ENCODE results near the gene CTIF.

The CTIF gene

DNA sequence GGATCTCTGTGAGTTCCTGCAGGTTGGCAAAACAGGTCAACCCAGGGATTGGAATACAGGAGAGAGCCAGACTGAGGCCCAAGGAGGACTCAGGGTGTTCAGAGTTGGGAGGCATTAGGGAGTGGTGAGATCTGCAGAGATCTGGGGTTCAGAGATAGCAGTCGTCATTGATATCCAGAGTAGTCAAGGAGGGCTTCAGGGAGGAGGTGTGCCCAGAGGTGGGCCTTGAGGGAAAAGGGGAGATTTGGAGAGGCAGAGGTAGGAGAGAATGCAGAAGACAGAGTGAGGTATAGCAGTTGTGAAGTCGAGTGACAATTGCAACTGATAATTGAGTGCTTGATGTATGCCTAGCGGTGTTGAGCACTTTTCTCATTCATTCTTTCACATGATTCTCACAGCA lies 70.3 kb downstream of the CTIF start:
- H3K27ac ChIP-seq (ENCODE audit: low read depth, low read length): no peak overlapping the region
- no peaks in the 10 kb centered on the region for H3K9me3 ChIP-seq (ENCODE audit: insufficient read depth, low read length)
- H3F3A ChIP-seq (ENCODE audit: insufficient read depth): no peaks in the 10 kb centered on the region
- H3K9ac ChIP-seq (ENCODE audit: low read length): no peak overlapping the region
- no peak overlapping the region for H3K4me2 ChIP-seq (ENCODE audit: low read depth, low read length, poor library complexity, severe bottlenecking)
- no peak overlapping the region for H3K4me3 ChIP-seq (ENCODE audit: insufficient read depth, low read length, poor library complexity, severe bottlenecking)
- TF ChIP-seq EZH2phosphoT487 (conservative IDR thresholded peaks at IDR 0.05; ENCODE audit: low read length): no peak
- TF ChIP-seq, protein P1, sequence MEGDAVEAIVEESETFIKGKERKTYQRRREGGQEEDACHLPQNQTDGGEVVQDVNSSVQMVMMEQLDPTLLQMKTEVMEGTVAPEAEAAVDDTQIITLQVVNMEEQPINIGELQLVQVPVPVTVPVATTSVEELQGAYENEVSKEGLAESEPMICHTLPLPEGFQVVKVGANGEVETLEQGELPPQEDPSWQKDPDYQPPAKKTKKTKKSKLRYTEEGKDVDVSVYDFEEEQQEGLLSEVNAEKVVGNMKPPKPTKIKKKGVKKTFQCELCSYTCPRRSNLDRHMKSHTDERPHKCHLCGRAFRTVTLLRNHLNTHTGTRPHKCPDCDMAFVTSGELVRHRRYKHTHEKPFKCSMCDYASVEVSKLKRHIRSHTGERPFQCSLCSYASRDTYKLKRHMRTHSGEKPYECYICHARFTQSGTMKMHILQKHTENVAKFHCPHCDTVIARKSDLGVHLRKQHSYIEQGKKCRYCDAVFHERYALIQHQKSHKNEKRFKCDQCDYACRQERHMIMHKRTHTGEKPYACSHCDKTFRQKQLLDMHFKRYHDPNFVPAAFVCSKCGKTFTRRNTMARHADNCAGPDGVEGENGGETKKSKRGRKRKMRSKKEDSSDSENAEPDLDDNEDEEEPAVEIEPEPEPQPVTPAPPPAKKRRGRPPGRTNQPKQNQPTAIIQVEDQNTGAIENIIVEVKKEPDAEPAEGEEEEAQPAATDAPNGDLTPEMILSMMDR (IDR thresholded peaks at IDR 0.05; ENCODE audit: insufficient read depth, low read length, poor library complexity, severe bottlenecking): no peak
- no peaks in the 10 kb centered on the region for H3K27me3 ChIP-seq (ENCODE audit: low read length)
- no peak overlapping the region for H2AFZ ChIP-seq (ENCODE audit: low read depth, low read length, severe bottlenecking)
- no peaks in the 10 kb centered on the region for H3K36me3 ChIP-seq (ENCODE audit: low read length)
- H4K20me1 ChIP-seq (ENCODE audit: low read depth, low read length): no peaks in the 10 kb centered on the region
- H3K79me2 ChIP-seq (ENCODE audit: insufficient read depth, low read length): no peaks in the 10 kb centered on the region
- no peaks in the 10 kb centered on the region for H3K9me2 ChIP-seq (replicated peaks; ENCODE audit: insufficient read depth, low read length)

DNA sequence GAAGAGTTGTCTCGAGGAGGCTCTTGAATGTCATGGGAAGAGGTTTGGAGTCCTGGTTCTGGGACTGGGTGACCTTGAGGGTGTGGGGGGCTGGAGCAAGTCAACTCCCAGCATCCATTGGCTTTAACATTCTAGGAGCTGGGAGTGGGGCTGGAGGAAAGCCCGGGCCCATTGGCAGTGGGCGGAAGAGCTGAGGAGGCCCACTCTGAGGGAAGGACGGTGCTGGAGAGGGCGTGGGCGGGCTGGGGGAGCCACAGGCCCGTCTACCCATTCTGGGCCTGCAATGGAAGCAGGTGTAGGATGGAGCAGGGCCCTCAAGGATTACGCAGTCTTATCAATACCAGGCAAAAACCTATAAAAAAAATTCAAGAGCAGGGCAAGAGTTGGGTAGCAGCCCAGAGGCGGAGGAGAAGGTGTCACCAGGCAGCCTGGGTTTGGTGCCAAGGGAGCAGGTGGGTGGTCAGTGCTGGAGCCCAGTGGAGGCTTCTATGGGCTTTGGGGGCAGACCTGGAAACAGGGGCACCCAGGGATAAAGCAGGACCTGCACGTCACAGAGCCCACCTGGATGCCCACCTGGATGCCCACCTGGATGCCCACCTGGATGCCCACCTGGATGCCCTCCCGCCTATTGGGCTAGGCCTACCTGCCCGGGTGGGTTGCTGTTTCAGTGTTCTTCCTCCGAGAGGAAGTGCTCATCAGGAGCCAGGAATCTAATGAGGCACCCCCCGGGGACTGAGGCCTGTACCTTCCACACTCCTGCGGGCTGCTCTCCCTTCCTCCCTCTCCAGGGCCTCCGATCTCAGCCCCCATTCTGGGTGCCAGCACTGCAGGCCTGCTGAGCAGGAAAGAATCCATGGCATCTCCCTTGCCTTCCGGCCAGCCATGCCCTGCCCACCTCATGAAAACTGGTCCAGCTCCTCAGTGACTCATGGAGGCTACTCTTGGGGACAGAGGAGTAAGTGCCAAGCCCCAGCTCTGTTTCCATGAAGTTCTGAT lies 71.3 kb downstream of the CTIF start:
- no peaks in the 10 kb centered on the region for H3K9me2 ChIP-seq (replicated peaks; ENCODE audit: insufficient read depth, low read length)
- no peak overlapping the region for H2AFZ ChIP-seq (ENCODE audit: low read depth, low read length, severe bottlenecking)
- TF ChIP-seq, protein P1 (IDR thresholded peaks at IDR 0.05; ENCODE audit: insufficient read depth, low read length, poor library complexity, severe bottlenecking): no peak
- TF ChIP-seq EZH2phosphoT487 (conservative IDR thresholded peaks at IDR 0.05; ENCODE audit: low read length): no peak
- no peak overlapping the region for H3K4me3 ChIP-seq (ENCODE audit: insufficient read depth, low read length, poor library complexity, severe bottlenecking)
- no peaks in the 10 kb centered on the region for H3K9me3 ChIP-seq (ENCODE audit: insufficient read depth, low read length)
- no peak overlapping the region for H3K9ac ChIP-seq (ENCODE audit: low read length)
- H3K27ac ChIP-seq (ENCODE audit: low read depth, low read length): no peak overlapping the region
- H3K4me2 ChIP-seq (ENCODE audit: low read depth, low read length, poor library complexity, severe bottlenecking): no peak overlapping the region
- H3K27me3 ChIP-seq (ENCODE audit: low read length): no peaks in the 10 kb centered on the region
- H3K36me3 ChIP-seq (ENCODE audit: low read length): no peaks in the 10 kb centered on the region
- H3F3A ChIP-seq (ENCODE audit: insufficient read depth): no peaks in the 10 kb centered on the region
- H3K79me2 ChIP-seq (ENCODE audit: insufficient read depth, low read length): no peaks in the 10 kb centered on the region
- no peaks in the 10 kb centered on the region for H4K20me1 ChIP-seq (ENCODE audit: low read depth, low read length)

DNA sequence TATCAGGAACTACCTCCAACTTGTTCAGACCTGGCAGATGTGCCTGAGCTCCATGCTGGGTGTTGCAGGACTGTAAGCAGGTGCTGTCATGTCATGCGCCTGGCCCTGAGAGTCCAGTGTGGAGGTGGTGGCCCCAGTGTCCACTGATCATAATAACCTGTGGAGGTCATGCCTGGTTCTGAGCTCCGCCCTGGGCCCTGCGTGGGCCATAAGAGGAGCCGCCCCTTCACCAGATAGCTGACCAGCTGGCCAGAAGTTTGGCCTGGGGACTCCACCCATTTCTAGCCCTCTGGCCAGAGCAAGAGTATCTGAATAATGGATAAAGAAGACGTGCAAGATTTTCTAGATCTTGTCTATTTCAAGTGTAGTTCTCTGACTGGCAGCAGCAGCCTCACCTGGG lies 72.4 kb downstream of the CTIF start:
- Histone ChIP-seq H3K9me3 (ENCODE audit: insufficient read depth, low read length) (no peaks in the 10 kb centered on the region), H2AFZ (ENCODE audit: low read depth, low read length, severe bottlenecking) (no peak overlapping the region), H4K20me1 (ENCODE audit: low read depth, low read length) (no peaks in the 10 kb centered on the region), H3K27me3 (ENCODE audit: low read length) (no peaks in the 10 kb centered on the region), H3K79me2 (ENCODE audit: insufficient read depth, low read length) (no peaks in the 10 kb centered on the region), H3K9me2 (replicated peaks; ENCODE audit: insufficient read depth, low read length) (no peaks in the 10 kb centered on the region), H3K36me3 (ENCODE audit: low read length) (no peaks in the 10 kb centered on the region), H3F3A (ENCODE audit: insufficient read depth) (no peaks in the 10 kb centered on the region), H3K4me3 (ENCODE audit: insufficient read depth, low read length, poor library complexity, severe bottlenecking) (no peak overlapping the region), H3K4me2 (ENCODE audit: low read depth, low read length, poor library complexity, severe bottlenecking) (no peak overlapping the region), H3K27ac (ENCODE audit: low read depth, low read length) (no peak overlapping the region), H3K9ac (ENCODE audit: low read length) (no peak overlapping the region)
- TF ChIP-seq, protein P1 (IDR thresholded peaks at IDR 0.05; ENCODE audit: insufficient read depth, low read length, poor library complexity, severe bottlenecking): no peak
- no peak for TF ChIP-seq EZH2phosphoT487 (conservative IDR thresholded peaks at IDR 0.05; ENCODE audit: low read length)
